GM12872 (cell line): Measurements from ENCODE around the gene USP53.

ENCODE experiments used
- TF ChIP-seq, protein P1 (sequence below): IDR thresholded peaks from 3 replicates; pipeline ENCODE4 v1.5.1; 2011; ENCODE audit warnings: low read depth, mild to moderate bottlenecking, low read length, moderate library complexity; ENCODE audit not compliant: insufficient read depth

Gene USP53

DNA sequence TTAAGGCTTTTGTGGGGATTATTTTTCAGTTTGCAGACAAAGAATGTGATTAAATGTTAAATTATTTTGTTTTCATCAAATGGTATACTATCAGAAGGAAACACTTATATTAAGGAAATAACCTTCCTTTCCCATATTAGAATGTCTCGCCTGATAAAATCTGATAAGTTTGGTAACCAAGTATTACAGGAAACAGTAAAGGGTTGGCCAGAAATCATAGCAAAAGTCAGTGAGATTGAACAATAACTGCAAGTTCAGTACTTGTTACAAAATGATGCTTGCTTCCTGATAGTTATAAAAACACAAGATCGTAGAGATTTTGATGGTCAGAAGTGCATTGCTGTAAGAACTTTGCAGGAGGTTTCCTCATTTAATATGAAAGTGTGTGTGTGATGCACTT, 68.9 kb downstream of the USP53 start:
- TF ChIP-seq, protein P1, sequence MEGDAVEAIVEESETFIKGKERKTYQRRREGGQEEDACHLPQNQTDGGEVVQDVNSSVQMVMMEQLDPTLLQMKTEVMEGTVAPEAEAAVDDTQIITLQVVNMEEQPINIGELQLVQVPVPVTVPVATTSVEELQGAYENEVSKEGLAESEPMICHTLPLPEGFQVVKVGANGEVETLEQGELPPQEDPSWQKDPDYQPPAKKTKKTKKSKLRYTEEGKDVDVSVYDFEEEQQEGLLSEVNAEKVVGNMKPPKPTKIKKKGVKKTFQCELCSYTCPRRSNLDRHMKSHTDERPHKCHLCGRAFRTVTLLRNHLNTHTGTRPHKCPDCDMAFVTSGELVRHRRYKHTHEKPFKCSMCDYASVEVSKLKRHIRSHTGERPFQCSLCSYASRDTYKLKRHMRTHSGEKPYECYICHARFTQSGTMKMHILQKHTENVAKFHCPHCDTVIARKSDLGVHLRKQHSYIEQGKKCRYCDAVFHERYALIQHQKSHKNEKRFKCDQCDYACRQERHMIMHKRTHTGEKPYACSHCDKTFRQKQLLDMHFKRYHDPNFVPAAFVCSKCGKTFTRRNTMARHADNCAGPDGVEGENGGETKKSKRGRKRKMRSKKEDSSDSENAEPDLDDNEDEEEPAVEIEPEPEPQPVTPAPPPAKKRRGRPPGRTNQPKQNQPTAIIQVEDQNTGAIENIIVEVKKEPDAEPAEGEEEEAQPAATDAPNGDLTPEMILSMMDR, result no peak

DNA sequence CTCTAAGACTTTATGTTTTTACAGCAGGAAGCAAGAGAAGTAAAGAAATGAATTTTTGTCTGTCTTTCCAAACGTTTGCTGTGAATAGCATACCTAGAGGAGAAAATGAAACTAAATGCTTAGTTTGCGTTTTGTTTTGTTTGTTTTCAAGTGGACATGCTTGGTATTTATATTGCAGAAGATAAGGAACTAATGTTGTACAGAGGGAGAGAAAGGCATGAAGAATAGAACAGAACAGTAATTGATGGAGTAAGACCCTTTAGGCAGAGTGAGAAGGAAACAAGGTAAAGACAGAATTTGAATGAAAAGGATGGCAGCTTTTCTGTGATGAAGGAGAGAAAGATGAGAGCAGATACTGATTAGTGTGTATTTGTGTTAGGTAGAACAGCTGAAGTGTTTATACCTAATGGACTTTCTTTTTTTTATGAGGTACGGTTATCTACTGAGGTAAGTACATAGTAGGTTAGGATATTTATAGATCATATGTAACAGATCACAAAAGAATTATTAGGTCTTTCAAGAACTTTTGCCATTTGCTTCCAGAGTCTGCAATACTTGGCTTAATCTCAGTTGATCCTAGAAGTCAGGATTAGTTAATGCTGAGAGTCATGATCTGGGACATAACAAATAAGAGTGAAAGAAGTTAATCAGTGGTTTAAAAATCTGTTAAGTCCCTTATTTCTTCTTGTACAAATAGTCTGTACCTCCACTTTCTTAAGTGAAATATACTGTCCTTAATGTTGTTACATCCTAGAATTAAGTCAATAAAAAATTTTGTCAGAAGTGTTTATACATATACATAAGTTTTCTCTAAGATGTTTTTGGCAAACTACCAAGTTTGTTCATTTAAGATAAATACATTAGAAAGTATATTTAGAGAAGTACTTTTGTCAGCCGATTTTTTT, 72.6 kb downstream of the USP53 start:
- TF ChIP-seq, protein P1, result no peak

DNA sequence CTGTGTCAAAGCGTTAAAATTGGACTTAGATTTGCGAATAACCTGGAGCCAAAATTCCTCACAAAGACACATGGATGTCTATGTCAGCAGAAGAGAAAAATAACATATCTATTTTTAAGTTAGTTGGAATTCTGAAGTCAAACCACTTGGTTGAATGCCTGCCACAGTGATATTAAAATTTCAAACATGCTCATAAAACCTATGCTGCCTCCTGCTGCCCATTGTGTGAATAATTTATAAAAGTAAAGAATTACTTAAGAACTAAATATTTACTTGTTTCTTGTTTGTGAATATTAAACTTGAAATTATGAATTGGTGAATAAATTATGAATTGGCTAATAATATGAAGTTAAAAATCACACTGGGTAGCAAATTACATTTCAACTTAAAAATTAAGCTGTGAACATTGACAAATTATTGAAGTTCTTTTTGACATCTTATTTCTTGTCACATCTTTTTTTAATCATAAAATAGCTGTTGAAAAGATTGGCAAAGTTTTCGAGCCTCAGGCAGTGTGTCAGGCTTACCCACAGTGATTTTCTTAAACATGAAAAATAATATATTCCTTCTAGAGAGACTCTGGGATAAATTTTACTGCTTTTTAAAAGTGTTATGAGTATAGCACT, 74.0 kb downstream of the USP53 start:
- TF ChIP-seq, protein P1, result peak; percentile 50; the same call in 2 of the 3 replicates

DNA sequence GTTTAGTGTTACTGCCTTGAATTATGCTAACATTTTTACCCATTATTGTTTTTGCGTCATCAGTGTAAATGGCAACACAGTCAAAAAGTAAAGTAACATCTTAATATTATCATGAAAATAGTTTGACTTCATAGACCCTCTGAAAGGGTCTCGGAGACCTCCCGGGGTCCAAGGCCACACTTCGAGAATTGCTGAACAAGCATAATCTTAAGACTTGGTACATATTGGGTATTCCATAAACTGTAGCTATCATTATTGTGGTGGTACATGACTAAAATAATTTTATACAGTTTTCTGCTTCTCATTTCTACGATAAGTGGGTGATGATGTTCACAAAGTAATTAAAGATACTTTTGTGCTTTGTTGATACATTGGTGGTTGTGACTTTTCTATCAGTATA, 76.8 kb downstream of the USP53 start:
- TF ChIP-seq, protein P1, result no peak

DNA sequence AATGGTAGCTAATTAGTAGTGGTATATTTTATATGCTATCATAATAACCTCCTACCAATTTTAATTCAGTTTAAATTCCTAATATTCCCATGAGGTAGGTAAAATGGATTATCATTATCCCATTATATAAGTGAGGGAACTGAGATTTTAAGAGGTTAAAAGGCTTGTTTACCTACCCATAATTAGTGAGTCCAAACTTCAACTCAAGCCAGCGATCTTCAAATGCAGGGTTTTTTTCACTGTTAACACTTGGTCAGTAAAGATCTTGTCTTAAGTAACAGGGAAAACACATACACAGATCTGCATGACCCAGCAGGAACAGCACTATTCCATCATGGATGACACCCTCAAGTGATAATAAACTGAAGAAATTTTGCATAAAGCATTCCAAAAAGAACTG, 78.1 kb downstream of the USP53 start:
- TF ChIP-seq, protein P1, result no peak

DNA sequence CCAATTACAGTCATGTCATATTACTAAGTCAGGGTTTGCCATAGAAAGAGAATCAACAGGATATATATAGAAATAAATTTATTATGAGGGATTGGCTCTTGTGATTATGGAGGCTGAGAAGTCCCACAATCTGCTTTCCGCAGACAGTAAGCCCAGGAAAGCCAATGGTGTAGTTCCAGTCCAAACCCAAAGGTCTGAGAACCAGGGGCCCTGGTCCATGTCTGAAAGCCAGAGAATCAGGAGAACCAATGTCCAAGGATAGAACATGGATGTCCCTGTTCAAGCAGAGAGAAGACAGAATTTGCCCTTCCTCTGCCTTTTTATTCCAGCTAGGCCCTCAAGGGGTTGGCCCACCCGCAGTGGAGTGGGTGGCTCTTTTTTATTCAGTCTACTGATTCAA, 83.8 kb downstream of the USP53 start:
- TF ChIP-seq, protein P1, result no peak

DNA sequence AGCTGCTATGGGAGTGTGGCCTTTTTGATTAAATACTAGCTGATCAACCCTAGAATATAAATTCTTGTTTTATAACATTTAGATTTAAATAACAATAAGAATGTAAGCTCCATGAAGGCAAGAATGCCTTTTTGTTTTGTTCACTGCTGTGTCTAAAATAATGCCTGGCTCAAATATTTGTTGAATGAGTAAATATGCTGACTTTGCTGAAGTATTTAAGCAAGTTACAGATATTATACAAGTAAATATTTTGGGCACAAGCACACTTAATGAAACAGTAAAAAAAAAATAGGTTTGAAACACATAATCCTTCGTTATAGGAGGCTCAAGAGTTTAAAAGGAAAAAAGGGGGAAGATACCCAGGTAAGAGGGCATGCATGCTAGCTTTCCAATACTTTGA, 85.3 kb downstream of the USP53 start:
- TF ChIP-seq, protein P1, result no peak
